Skeletal muscle satellite cell (primary cell): ENCODE results near the gene AQP9.
A peak's percentile ranks its signal among the peaks of the same experiment; 100 is the strongest.

Experiments used
- H3K27me3 ChIP-seq: 2 replicates; pipeline ENCODE4 v1.7.0; 2013; ENCODE audit warnings: low read length; ENCODE audit not compliant: control insufficient read depth, insufficient read depth
- H3K36me3 ChIP-seq: 2 replicates; pipeline ENCODE4 v1.7.0; 2013; ENCODE audit warnings: mild to moderate bottlenecking, control low read depth, low read length; ENCODE audit not compliant: insufficient read depth
- H3K4me1 ChIP-seq: 2 replicates; pipeline ENCODE4 v1.7.0; 2013; ENCODE audit warnings: low read length; ENCODE audit not compliant: control insufficient read depth, insufficient read depth
- H3K4me2 ChIP-seq: 2 replicates; pipeline ENCODE4 v1.7.0; 2013; ENCODE audit warnings: mild to moderate bottlenecking, low read length
- H3K4me3 ChIP-seq: 2 replicates; pipeline ENCODE4 v1.7.0; 2013; ENCODE audit warnings: low read length
- H3K9ac ChIP-seq: 2 replicates; pipeline ENCODE4 v1.7.0; 2013; ENCODE audit warnings: mild to moderate bottlenecking, low read depth, low read length, moderate library complexity
- H3K9me3 ChIP-seq: replicated peaks from 2 replicates; pipeline ENCODE4 v1.7.0; 2013; ENCODE audit warnings: mild to moderate bottlenecking, control low read depth, low read length

The AQP9 gene

DNA sequence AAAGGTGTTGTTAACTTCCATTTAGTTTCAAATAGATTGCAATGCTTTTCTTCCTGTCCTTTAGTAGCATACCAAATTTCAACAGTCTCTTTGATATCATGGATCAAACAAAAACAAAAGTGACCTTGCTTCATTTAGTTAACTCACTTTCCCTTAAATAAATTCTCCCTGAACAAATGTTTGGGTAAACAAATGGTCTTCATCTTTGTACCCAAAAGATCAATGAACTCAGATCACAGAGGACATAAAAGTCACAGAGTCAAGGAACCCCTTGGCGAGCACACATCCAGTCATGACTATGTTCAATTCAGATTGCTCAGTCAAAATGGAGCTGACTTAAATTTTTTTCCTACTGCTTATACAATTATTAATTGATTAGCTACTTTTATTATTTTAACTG lies 20.6 kb upstream of the AQP9 start:
- Histone ChIP-seq H3K4me3 (no peak overlapping the region), H3K27me3 (peaks cover 15% of the 10 kb centered on the region), H3K9me3 (no peaks in the 10 kb centered on the region), H3K36me3 (no peaks in the 10 kb centered on the region), H3K4me2 (no peak overlapping the region), H3K4me1 (no peaks in the 10 kb centered on the region), H3K9ac (no peak overlapping the region)

DNA sequence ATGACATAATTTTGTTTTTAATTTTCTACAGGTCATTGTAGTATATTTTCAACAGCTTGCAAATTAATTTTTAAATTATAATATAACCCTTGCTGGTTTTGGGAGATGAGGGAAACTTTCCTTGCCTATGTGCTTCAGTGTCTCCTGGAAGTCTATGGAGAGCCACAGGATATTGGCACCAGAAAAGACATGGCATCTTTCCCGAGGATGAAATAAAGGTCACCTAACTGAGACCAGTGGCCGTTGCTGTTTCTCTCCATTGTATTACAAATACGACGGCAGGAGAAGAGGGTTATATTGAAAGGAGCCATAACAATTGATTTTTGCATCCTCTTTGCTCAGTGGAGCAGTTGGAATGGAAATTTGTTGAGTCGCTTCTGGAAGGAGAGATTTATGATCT lies 19.9 kb upstream of the AQP9 start:
- no peak overlapping the region for H3K4me3 ChIP-seq

DNA sequence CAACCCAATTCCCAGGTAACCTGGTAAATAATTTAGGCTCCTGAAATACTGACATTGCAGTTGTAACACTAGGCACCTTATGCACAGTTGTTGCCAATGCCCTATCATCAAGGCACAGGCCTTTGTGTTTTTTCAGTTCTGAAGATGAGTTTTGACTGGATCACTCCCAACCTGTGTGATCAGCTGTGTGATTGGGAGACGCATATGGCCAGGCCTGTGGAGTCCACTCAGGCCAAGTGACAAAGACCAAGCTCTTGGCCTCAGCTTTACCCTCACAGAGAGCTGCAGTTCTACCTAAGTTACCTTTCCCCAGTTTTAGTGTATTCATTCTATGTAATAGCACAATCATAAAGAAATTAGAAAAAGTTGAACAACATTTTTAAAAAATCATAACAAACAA lies 19.2 kb upstream of the AQP9 start:
- Histone ChIP-seq H3K9me3 (no peaks in the 10 kb centered on the region), H3K27me3 (peaks cover 15% of the 10 kb centered on the region), H3K4me2 (no peak overlapping the region)

More for the DNA sequence above, 19.9 kb upstream of the AQP9 start:
- no peak overlapping the region for H3K9ac ChIP-seq
- H3K4me1 ChIP-seq, result no peaks in the 10 kb centered on the region
- H3K27me3 ChIP-seq, result peaks cover 13% of the 10 kb centered on the region
- no peaks in the 10 kb centered on the region for H3K36me3 ChIP-seq
- H3K9me3 ChIP-seq, result no peaks in the 10 kb centered on the region
- no peak overlapping the region for H3K4me2 ChIP-seq

DNA sequence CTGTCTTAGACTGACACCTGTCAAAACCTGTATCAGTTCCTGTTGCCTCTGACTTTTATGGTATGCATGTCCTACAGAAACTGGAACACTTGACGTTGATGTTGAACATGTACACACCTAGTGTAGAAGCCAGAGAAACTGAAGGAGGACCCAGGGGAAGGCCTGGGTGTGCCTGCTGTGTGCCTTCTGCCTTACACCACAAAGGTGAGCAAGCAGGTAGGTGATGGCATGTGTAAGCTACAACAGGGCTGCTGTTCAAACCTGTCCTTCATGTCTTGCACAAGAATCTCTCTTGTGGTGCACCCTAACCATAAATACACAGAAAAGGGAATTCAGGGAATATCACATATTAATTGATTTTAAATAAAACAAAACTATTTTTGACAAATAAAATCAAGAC lies 13.6 kb upstream of the AQP9 start:
- no peaks in the 10 kb centered on the region for H3K4me1 ChIP-seq
- H3K4me3 ChIP-seq, result no peak overlapping the region
- H3K9me3 ChIP-seq, result no peaks in the 10 kb centered on the region
- H3K36me3 ChIP-seq, result no peaks in the 10 kb centered on the region
- H3K4me2 ChIP-seq, result no peak overlapping the region
- peaks cover 2% of the 10 kb centered on the region for H3K27me3 ChIP-seq
- no peak overlapping the region for H3K9ac ChIP-seq

More for the DNA sequence above, 19.2 kb upstream of the AQP9 start:
- no peak overlapping the region for H3K4me3 ChIP-seq
- no peak overlapping the region for H3K9ac ChIP-seq
- no peaks in the 10 kb centered on the region for H3K36me3 ChIP-seq
- no peaks in the 10 kb centered on the region for H3K4me1 ChIP-seq

DNA sequence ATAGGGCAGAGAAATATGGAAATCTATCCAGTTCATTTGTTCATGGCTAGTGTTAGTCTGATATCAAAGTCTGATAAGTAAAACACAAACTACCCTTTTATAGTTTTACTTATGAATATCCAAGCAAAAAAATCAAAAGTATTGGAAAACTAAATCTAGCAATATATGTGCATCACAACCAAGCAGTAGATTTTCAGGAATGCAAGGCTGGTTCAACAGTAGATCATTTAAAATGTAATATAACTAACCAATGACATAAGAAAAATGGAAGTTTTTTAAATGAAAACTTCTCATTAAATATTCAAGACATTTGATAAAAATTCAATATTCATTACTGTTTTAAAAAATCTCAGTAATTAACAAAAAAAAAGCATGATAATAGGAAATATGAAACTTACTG lies 12.8 kb upstream of the AQP9 start:
- Histone ChIP-seq H3K9ac (no peak overlapping the region), H3K4me3 (no peak overlapping the region), H3K4me2 (no peak overlapping the region), H3K9me3 (no peaks in the 10 kb centered on the region), H3K36me3 (no peaks in the 10 kb centered on the region), H3K4me1 (no peaks in the 10 kb centered on the region), H3K27me3 (peaks cover 2% of the 10 kb centered on the region)

DNA sequence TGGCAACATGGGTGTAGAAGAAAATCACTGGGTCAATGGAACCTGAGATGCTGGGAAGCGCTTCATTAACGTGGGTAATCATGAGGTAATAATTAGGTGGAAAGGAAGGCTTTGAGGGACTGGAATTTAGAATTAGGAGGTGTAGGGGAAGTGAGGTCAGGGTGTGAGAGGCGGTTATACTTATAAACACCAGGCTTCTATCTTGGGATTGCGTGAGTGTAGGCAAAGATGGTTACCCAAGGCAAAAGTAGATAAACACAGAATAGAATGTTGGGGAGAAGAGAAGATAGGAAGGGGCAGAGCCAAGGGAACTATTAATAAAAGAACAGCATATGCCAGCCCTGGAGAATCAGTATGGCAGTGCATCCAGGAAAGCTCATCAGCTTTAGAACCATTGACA lies 3.3 kb upstream of the AQP9 start:
- no peak overlapping the region for H3K4me2 ChIP-seq
- no peaks in the 10 kb centered on the region for H3K9me3 ChIP-seq
- H3K36me3 ChIP-seq, result no peaks in the 10 kb centered on the region
- no peak overlapping the region for H3K4me3 ChIP-seq
- H3K27me3 ChIP-seq, result peaks cover 3% of the 10 kb centered on the region
- peaks cover 17% of the 10 kb centered on the region for H3K4me1 ChIP-seq
- H3K9ac ChIP-seq, result no peak overlapping the region

DNA sequence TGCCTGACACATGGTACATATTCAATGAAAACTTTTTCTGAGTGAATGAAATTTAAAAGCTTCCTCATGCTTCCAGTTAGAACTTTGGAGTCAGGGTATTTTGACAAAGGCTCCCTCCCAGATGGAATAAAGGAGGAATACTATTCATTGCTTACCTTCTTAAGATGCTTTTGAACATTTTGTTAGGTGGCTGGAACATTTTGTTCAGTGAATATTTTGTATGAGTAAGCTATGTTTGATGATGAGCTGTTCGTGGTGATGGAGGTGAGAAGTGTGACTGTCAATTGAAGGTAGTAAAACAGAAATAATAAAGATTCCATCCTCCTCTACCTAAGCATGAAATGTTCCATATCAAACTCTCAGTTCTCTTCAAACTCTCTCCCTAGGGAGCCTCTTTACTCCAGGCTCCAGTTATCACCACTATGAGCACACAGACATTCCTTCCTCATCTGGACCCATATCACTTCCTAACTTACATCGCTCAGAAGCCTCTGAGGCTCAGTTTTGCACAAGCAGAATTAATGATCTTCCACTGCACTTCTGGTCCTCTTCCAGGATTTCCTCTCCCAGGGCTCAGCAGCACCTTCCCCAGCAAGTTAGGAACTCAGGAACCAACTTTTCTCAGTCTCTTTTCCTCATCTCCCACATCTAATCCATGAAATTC lies 2.5 kb upstream of the AQP9 start:
- Histone ChIP-seq H3K4me1 (peaks cover 22% of the 10 kb centered on the region), H3K36me3 (no peaks in the 10 kb centered on the region), H3K27me3 (peaks cover 3% of the 10 kb centered on the region), H3K4me2 (no peak overlapping the region), H3K9ac (no peak overlapping the region), H3K4me3 (no peak overlapping the region), H3K9me3 (no peaks in the 10 kb centered on the region)

DNA sequence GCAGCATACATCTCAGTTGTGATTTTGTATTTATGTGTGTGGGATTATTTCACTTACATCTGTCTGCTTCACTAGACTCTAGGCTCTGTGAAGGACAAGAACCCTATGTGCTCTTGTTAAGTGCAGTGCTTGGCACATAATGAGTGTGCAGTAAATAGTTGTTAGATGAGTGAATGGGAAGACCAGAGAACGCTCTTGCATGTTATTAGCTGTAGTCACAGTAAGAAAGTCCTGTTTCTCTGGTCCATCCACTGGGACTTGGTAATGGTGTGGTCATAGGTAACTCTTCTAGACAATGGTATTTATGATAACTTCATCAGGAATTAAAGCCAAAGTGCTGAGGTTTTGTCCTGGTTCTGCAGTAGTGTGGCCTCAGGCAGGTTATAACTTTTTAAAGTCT lies 1.4 kb upstream of the AQP9 start:
- Histone ChIP-seq H3K4me1 (peaks cover 22% of the 10 kb centered on the region), H3K4me3 (no peak overlapping the region)

DNA sequence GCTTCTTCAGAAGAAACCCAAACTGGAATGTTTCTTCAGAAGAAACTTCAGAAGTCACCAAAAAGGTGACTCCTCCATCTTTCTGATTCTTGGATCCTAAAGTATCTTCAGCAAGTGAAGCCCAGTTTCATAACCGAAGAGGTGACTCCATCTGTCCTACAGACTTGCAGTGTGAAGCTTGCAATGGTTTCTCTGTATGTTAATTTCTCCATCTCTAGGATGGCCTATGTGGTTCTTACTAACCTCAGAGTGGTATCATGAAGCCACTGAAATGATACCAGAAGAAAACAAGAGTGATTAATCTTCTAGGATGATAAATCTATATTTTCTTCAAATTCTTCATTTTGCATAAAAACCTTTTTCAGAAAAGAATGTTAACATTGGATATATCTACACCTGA lies 495 bp upstream of the AQP9 start:
- Histone ChIP-seq H3K4me2 (no peak overlapping the region), H3K27me3 (peaks cover 3% of the 10 kb centered on the region), H3K9me3 (no peaks in the 10 kb centered on the region), H3K9ac (no peak overlapping the region), H3K4me3 (no peak overlapping the region), H3K4me1 (peaks cover 22% of the 10 kb centered on the region), H3K36me3 (no peaks in the 10 kb centered on the region)

More for the DNA sequence above, 1.4 kb upstream of the AQP9 start:
- Histone ChIP-seq H3K4me2 (no peak overlapping the region), H3K36me3 (no peaks in the 10 kb centered on the region), H3K9me3 (no peaks in the 10 kb centered on the region), H3K9ac (no peak overlapping the region), H3K27me3 (peaks cover 3% of the 10 kb centered on the region)

DNA sequence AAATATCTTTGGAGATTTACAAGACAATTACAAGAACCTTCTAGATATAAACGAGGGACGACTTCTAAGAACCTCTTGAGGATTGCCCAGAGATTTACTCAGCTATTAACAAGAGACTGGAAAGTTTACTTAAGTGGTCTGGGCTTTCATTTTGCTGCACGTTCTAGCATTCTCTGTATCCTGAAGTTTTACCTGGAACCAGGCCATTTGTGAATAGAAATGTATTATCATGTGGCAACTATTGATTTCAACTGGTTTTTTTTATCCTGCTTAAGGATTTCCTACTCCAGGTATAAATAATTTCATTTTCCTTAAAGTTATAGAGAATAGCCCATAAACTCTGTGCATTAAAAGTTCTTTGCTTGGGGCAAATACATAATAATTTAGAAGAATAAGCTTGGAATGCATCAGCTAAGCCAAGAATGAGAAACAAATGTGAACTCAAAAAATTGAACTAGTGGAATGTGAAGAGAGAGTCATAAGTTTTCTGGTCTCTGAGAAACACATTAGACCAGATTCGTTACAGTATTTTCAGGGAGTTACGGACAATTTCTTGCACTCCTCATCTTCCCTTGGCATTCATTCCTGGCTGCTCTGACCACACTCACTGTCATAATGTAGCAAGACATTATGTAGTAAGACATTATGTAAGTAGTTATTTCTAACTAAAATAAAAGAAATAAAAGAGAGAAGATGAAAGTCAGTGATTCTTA lies 1.3 kb downstream of the AQP9 start:
- Histone ChIP-seq H3K27me3 (peaks cover 3% of the 10 kb centered on the region), H3K4me2 (peak overlapping the region; percentile 54), H3K9me3 (no peaks in the 10 kb centered on the region), H3K4me3 (no peak overlapping the region), H3K9ac (peak overlapping the region; percentile 5), H3K4me1 (peaks cover 22% of the 10 kb centered on the region), H3K36me3 (no peaks in the 10 kb centered on the region)

DNA sequence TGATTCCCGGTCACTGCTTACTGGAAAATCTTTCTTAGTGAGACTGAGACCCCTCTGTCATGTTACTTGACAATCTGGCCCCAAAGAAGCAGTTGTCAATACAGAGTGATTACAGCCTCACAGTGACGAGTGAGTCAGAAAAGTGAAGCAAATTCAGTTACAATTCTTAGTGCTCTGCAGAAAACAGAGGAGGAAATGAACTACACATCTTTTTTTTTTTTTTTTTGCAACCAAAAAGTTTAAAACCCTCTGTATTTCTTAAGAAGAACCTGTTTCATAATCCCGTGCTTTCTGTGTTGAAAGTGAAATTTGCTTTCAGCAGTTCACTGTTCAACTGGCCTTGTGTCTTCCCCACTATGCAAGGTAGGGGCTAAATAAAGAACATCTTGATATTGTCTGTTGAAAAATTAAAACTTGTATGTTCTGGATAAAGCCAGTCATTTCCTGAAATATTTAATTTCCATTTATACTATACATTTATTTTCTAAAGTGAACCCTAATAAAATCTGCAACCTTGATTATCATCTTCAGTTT lies 1.9 kb downstream of the AQP9 start:
- Histone ChIP-seq H3K9me3 (no peaks in the 10 kb centered on the region), H3K4me2 (peak overlapping the region; percentile 54), H3K4me3 (no peak overlapping the region), H3K9ac (peak overlapping the region; percentile 5), H3K27me3 (no peaks in the 10 kb centered on the region), H3K36me3 (no peaks in the 10 kb centered on the region), H3K4me1 (peaks cover 22% of the 10 kb centered on the region)

DNA sequence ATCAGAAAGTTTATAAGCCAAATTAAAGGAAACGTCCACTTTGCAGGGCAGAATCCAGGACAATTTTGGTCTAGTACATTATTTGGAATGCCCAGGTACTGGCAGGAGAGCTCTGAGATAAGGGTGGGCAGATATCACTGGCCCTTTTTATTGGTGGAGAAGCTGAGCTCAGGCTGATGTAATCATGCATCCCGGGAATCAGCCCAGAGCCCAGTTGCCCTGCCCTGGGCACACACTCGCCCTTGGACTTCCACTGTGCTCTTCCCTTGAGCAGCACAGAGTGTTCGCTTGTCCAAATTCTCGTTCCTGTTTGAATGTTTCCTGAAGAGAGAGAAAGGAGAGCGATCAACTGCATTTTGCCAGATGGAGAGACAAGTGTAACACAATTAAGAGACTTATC lies 3.7 kb downstream of the AQP9 start:
- H3K36me3 ChIP-seq, result no peaks in the 10 kb centered on the region
- peaks cover 10% of the 10 kb centered on the region for H3K4me1 ChIP-seq
- H3K9ac ChIP-seq, result no peak overlapping the region
- no peaks in the 10 kb centered on the region for H3K9me3 ChIP-seq
- H3K27me3 ChIP-seq, result no peaks in the 10 kb centered on the region
- no peak overlapping the region for H3K4me2 ChIP-seq
- no peak overlapping the region for H3K4me3 ChIP-seq
